Putamen (tissue), 1 donor: ENCODE data around the gene MCOLN1.
"Not testable (repeated sequence)": the region's sequence is repeated elsewhere in the genome, so short reads cannot be mapped to it uniquely, and the experiment has no call there.

Source experiments
- DNase-seq: peaks from one replicate; pipeline ENCODE4 v3.0.0-alpha.2; 2016; ENCODE audit warnings: low spot score

MCOLN1 gene

DNA sequence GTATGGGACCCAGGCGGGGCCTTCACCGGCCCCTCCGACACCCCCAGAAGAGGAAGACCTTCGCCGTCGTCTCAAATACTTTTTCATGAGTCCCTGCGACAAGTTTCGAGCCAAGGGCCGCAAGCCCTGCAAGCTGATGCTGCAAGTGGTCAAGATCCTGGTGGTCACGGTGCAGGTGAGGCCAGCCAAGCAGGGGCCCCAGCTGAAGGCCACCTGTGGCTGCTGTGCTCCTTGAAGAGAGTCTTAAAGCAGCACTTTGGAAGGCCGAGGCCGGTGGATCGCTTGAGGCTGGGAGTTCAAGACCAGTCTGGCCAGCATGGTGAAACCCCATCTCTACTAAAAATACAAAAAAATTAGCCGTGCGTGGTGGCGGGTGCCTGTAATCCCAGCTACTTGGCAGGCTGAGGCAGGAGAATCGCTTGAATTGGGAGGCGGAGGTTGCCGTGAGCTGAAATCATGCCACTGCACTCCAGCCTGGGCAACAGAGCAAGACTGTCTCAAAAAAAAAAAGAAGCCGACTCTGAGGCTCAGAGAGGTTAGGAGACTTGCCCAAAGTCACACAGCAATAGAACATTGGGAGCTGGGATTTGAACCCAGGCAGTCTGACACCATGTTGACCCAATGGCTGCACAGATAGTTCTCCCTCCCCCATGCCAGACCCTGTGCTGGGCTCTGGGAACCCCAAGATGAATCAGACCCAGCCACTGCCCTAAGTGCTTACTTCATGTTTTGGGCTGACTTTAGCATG, 2.7 kb downstream of the MCOLN1 start:
- no peak for DNase-seq

DNA sequence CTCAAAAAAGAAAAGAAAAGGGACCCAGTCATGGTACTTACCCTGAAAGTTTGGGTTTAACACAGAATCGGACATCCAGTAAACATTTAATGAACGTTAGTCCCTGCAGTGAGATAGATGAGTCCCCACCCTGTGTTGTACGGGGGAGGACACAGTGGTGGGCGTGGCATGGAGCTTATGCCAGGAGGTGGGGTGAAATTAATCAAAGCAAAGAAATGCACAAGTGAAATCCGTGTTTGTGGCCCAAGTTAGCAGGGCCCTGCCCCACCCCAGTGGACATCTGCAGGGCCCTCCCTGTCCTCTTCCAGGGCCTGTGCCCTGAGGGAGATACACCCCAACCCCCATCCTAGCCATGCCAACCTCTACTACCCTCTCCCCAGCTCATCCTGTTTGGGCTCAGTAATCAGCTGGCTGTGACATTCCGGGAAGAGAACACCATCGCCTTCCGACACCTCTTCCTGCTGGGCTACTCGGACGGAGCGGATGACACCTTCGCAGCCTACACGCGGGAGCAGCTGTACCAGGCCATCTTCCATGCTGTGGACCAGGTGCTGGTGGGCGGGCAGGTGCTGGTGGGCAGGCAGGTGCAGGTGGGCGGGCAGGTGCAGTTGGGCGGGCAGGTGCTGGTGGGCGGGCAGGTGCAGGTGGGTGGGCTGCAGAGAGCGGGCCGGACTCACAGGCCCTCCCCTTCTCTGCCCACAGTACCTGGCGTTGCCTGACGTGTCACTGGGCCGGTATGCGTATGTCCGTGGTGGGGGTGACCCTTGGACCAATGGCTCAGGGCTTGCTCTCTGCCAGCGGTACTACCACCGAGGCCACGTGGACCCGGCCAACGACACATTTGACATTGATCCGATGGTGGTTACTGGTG, 3.9 kb downstream of the MCOLN1 start:
- DNase-seq: no peak

DNA sequence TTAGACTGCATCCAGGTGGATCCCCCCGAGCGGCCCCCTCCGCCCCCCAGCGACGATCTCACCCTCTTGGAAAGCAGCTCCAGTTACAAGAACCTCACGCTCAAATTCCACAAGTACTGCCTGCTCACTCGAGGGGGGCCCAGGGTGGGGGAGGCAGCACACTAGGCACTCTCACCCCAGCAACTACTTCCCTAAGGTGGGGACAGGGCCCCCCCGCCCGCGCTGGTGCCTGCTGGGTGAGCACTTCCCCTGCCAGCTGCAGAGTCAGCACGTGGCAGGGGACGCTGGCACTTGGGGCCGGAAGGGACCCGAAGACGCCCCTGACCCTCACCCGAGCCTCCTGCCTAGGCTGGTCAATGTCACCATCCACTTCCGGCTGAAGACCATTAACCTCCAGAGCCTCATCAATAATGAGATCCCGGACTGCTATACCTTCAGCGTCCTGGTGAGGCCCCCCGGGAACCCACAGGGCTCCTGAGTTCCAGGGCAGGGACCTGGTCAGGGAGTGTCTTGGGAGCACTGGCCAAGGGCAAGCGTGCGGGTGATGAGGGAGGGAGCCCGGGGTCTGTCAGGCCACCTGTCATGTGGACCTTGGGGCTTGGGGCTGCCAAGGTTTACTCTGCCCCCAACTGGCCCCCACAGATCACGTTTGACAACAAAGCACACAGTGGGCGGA, 5.2 kb downstream of the MCOLN1 start:
- no peak for DNase-seq

DNA sequence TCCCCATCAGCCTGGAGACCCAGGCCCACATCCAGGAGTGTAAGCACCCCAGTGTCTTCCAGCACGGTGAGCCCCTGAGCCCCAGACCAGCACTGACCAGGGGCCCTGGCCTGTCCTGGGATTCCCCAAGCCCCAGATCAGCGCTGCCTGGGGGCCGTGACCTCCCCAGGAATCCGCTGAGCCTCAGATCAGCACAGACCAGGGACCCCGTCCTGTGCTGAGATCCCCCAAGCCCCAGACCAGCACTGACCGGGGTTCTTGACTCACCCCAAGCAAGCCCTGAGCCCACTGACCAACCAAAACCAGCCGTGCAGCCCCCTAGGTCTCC, 5.7 kb downstream of the MCOLN1 start:
- DNase-seq: no peak

DNA sequence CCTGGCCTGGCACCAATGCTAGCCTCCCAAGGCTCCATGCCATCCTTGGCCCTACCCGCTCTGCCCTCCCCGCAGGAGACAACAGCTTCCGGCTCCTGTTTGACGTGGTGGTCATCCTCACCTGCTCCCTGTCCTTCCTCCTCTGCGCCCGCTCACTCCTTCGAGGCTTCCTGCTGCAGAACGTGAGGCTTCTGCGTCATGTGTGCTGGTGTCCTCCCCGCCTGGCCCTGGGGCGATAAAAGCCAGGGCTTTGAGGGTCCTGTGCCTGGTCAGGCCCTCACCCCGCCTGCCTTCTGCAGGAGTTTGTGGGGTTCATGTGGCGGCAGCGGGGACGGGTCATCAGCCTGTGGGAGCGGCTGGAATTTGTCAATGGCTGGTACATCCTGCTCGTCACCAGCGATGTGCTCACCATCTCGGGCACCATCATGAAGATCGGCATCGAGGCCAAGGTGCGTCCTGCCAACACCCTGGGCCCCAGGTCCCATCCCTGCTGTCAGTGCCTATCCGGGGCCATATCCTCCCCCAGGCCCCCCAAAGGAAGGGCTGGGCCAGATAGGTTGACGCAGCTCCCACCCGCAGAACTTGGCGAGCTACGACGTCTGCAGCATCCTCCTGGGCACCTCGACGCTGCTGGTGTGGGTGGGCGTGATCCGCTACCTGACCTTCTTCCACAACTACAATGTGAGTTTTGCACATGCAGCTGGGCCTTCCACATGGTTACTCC, 6.3 kb downstream of the MCOLN1 start:
- no peak for DNase-seq

DNA sequence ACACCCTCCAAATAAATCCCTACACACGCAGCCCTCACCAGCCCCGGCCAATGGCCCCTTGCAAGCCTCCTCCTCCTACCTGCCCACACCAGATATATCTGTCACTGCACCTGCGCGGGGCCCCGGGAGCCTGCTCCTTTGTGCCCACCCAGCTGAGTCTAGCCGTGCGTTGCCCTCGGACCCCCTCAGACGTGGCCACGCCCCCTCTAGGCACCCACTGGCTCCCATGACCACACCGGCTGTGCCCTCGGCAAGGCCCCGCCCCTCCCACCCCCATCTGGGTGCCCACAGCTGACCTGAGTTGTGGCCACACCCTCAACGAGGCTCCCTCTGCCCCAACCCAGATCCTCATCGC, 6.8 kb downstream of the MCOLN1 start:
- DNase-seq: no peak

DNA sequence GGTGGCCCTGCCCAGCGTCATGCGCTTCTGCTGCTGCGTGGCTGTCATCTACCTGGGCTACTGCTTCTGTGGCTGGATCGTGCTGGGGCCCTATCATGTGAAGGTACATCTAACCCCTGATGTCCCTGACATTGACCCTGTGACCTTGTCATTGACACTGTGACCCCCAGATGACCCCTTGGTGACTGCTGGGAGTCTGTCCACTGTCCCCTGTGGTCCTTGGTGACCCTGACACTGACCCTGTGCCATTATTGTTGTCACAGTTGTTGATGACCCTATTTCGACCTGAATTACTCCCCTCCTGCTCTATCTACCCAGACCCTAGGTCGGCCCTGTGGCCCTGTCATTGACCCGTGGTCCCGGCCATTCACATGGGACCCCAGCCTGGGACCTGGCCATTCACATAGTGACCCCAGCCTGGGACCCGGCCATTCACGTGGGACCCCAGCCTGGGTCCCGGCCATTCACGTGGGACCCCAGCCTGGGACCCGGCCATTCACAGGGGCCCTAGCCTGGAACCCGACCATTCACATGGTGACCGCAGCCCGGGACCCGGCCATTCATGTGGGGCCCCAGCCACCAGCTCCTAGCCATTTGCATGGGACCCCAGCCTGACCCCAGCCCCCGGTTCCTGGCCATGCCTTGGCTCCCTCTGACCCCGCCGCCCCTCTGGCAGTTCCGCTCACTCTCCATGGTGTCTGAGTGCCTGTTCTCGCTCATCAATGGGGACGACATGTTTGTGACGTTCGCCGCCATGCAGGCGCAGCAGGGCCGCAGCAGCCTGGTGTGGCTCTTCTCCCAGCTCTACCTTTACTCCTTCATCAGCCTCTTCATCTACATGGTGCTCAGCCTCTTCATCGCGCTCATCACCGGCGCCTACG, 7.4 kb downstream of the MCOLN1 start:
- no peak for DNase-seq

DNA sequence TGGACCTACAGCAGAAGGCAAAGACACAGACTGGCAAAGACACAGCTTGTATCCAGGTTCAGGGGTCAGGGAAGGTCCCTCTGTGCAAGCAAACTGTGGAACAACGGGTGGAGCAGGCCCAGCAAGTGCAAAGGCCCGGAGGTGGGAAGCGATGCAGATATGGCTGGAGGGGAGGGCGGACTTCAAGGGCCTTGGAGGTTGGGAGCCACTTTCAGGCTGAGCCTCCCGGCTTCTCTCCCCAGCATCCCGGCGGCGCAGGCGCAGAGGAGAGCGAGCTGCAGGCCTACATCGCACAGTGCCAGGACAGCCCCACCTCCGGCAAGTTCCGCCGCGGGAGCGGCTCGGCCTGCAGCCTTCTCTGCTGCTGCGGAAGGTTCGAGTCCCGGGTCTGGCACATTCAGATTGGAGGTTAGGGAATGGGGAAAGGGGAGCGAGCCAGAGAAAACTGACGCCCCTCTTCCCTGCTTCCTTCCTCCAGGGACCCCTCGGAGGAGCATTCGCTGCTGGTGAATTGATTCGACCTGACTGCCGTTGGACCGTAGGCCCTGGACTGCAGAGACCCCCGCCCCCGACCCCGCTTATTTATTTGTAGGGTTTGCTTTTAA, 11.0 kb downstream of the MCOLN1 start:
- peak; percentile 64 for DNase-seq

DNA sequence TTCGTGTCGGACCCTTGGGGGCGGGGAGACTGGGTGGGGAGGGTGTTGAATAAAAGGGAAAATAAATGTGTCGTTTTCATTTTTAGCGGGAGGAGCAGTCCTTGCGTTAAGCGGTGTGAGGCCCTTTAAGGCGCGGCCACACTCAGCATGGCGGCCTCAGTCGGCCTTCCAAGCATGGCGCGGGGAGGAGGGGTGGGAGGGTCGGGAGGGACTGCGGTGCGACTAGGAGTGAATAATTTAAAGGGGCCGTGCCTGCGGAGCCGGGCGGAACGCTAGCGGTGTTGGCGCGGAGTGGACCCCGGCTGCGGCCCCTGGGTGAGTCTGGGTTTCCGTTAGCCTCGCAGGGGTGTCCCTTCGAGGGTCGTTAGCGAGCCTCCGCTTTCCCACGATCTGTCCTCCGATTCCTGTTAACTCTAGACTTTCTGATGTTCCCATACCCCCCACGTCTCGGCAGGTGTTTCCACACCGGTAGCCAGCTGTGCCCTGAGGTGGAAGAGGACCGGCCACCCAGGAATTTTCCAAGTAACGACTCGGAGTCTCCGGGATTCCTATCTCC, 11.6 kb downstream of the MCOLN1 start:
- DNase-seq: peak; percentile 92

DNA sequence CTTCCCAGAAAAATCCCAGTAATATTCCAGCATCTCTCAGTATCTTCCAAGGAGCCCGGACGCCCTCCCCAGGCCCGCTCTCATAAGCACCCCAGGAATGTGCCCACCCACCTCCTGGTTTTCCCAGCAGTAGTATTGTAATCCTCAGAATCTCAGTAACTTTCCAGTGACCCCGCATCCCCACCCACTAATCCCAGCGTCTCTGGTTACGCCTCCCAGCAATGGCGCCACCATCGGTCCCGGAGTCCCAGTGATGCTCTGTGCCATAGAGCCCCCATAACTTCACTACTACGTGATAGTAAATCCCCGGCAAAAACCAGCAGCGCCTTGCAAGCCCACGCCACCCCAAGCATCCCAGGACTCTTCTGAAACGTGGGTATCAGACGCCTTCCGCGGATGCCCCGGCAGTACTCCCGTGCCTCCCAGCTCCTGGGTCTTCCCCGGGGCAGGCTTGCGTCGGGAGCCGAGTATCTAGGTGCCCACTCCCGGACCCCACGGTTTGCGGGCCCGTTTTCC, 12.2 kb downstream of the MCOLN1 start:
- peak; percentile 89 for DNase-seq

DNA sequence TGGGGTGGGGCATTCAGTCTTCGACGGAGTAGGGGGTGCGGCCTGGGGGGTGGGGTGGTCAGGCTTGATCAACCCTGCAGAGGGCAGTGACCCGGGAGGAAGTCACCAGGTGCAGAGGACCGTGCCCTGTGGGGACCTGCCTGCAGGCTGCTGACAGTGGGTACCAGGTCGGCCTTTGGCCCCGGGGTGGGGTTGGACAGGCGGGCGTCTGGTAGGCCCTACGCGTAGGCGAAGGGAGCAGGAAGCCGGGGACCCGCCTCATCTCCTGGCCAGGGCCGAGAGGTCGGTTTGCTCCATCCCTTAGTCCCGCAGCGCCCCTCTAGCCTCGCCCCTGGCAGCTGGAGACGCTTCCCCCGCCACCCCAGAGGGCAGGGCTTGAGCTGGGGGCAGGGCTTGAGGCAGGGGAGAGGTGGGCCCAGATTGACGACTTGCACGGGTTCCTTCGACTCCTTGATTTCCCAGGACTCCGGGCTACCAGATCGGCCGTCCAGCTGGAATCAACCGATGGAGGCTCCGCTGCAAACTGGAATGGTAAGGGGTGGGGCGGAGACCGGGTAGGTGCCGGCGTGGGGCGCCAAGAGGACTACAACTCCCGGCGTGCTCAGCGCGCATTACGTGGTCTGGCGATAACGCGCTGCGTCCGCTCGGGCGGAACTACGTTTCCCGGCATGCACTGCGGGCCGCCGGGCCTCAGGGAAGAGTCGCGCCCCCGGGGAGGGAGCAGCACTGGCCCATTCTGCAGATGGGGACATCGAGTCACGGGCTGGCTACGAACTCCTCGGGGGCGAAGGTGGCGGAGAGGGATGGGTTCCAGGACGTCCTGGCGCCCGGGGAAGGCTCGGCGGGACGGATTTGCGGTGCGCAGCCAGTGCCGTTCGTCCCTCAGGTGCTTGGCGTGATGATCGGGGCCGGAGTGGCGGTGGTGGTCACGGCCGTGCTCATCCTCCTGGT, 12.9 kb downstream of the MCOLN1 start, which contains the start of gene PNPLA6:
Gene PNPLA6 (plus strand): TSS at position 671 of the 951 bp plus-strand sequence. CDS start 72 bp downstream, at position 743.
- peak; percentile 95 for DNase-seq

DNA sequence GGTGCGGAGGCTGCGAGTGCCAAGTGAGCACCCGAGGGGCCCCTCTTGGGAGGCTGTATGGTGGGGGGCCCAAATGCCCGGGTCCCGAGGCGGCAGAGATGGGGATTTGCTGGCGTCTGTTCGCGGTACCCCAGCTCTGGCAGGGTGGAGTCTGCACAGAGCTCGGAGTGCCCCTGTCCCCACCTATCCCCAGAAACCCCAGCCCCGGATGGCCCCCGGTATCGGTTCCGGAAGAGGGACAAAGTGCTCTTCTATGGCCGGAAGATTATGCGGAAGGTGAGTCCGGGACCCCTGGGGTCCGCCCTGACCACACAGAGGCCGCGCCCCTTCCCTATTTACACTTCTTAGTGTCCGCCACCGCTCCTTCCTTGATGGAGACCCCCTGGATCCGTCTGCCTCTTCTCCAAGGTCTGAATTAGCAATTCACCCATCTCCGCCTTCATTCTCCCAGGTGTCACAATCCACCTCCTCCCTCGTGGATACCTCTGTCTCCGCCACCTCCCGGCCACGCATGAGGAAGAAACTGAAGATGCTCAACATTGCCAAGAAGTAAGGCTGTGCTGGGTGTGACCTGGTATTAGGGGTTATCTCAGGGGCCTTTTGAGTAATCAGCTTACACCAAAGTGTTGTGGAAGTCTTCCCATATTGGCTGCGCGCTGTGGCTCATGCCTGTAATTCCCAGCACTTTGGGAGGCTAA, 13.7 kb downstream of the MCOLN1 start:
- DNase-seq: no peak

DNA sequence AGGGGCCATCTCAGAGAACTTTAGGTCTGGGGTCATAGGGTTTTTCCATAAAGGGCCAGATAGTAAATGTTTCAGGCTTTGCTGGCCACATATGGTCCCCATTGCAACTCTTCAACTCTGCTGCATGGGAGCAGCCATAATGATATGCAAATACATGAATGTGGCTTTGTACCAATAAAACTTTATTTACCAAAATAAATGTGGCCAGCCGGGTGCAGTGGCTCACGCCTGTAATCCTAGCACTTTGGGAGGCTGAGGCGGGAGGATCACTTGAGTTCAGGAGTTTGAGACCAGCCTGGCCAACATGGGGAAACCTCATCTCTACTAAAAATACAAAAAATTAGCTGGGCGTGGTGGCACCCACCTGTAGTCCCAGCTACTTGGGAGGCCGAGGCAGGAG, 16.6 kb downstream of the MCOLN1 start:
- DNase-seq: not testable (repeated sequence)

DNA sequence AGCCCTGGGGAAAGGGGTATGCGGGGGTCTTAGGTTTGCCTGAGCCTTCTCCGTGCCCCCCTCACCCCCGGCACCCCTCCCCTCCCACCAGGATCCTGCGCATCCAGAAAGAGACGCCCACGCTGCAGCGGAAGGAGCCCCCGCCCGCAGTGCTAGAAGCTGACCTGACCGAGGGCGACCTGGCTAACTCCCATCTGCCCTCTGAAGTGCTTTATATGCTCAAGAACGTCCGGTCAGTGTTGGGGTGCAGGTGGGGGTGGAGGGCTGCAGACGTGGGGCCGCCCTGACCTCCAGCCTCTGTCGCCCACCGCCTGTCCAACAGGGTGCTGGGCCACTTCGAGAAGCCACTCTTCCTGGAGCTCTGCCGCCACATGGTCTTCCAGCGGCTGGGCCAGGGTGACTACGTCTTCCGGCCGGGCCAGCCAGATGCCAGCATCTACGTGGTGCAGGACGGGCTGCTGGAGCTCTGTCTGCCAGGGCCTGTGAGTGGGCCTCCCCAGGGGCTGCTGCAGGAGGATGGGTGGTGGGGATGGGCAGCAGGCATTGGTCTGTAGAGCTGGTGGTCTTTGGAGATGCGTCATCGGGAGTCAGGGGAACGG, 17.5 kb downstream of the MCOLN1 start:
- DNase-seq: no peak

DNA sequence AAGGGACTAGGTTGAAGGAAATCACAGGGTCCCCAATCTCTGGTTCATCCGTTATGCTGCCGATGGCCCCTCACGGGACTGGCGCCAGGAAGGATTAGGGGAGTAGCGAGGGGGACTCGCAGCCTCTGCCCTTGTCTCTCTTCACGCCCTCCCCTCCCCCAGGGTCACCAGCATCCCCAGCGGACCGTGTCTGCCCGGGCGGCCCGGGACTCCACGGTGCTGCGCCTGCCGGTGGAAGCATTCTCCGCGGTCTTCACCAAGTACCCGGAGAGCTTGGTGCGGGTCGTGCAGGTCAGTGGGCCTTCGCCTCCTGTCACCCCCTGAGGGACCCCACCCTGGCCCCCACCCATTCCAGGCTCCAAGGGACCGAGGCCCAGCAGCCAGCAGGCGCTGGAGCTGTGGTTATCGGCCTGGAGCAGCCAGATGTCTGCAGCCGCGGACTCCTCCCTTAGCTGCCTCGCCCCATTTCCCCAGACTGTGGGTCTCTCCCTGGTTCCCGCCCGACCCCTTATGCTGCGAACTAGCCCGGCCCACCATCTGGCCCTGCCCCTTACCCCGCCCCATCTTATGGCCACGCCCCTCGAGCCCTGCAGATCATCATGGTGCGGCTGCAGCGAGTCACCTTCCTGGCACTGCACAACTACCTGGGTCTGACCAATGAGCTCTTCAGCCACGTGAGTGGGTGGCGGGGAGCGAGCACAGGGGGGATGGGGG, 18.5 kb downstream of the MCOLN1 start:
- DNase-seq: no peak

DNA sequence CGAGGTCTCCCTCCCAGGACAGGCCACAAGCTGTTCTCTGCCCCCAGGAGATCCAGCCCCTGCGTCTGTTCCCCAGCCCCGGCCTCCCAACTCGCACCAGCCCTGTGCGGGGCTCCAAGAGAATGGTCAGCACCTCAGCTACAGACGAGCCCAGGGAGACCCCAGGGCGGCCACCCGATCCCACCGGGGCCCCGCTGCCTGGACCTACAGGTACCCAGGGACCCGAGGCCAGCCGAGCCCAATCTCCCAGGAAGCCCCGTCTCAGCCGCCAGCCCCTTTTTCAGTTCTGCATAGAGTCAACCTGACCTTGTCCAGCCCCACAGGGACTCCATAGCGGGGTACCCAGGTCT, 19.0 kb downstream of the MCOLN1 start:
- no peak for DNase-seq

DNA sequence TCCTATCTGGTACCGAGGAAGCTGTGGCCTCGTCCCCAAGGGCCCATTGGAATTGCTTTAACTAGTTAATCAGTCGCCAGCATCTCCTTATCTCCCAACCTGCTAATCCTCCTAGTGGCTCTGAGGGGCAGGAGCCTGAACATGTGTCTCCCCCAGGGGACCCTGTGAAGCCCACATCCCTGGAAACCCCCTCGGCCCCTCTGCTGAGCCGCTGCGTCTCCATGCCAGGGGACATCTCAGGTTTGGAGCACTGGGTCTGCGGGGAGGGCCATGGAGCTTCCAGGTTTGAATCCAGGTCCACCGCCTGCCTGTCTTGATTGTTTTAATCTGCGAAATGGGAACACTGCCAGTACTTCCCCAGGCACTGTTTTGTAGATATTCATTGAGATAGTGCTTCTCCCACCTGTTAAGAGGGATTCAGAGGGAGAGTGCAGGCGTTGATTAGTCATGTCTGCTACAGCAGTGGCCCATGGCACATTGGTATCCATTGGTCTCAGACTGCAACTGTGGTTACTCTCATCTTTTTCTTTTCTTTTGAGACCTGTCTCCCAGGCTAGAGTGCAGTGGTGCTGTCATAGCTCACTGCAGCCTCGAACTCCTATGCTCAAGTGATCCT, 19.5 kb downstream of the MCOLN1 start:
- DNase-seq: no peak
